HCT116 (cell line): ENCODE measurements around the gene HOXB1. TPM values are rescaled to one million over a fixed set of nuclear protein-coding genes. Genes with fewer than 3 reads are reported as not detected.

Source experiments
- ATAC-seq: fragments of 200-7000 bp; cut with Tn5 transposase; 2 replicates; pipeline ENCODE4 v1.9.1; 2020; ENCODE audit warnings: mild to moderate bottlenecking, moderate library complexity
- BruUV-seq: library from RNA; stranded (reverse); fragments of 400-500 nt; replicated peaks from 2 replicates; lab custom pipeline; 2021; lab: Mats Ljungman, UMichigan
- CTCF ChIA-PET: fragments of 300-600 bp; sonication (Branson Sonifier 250); formaldehyde crosslinking; loops from one replicate; lab custom pipeline; 2021; ENCODE audit warnings: antibody characterized with exemption; lab: Charles Lee
- POLR2A ChIA-PET: fragments of 300-600, 350-600 bp; sonication (Branson Sonifier 250); formaldehyde crosslinking; loops from one replicate; lab custom pipeline; 2021; ENCODE audit warnings: antibody characterized with exemption; lab: Charles Lee
- RAD21 ChIA-PET, 2 experiments: fragments of 300-600 bp; sonication (Branson Sonifier 250); formaldehyde crosslinking; loops; one replicate each; lab custom pipeline; 2023; ENCODE audit warnings: low total read pairs in 2 of 2; ENCODE audit not compliant: uncharacterized antibody in 2 of 2, unreplicated experiment in 2 of 2, low non-redundant PET in 1 of 2; lab: Charles Lee
- DNase-seq: peaks from one replicate; pipeline ENCODE4 v3.0.0-alpha.2; 2010; ENCODE audit warnings: low read depth, low spot score
- H2AFZ ChIP-seq: fragments of 200-600 bp; shearing (Covaris generic), sonication (generic); 2 replicates; pipeline ENCODE4 v1.6.1; 2017; ENCODE audit warnings: low read depth, mixed run types, mixed read lengths, antibody characterized with exemption, low read length; ENCODE audit not compliant: poor library complexity, severe bottlenecking
- H3K27ac ChIP-seq: 2 replicates; pipeline ENCODE4 v1.5.1; 2012; ENCODE audit warnings: low read depth, low read length
- H3K27me3 ChIP-seq: fragments of 200-600 bp; sonication (generic); 2 replicates; pipeline ENCODE4 v1.6.1; 2016; ENCODE audit warnings: mixed run types, low read length, mixed read lengths; ENCODE audit not compliant: insufficient read depth
- H3K36me3 ChIP-seq, 2 experiments: fragments of 200-500 bp in 1 of 2; fragments of 200-600 bp in 1 of 2; sonication (Bioruptor generic) in 1 of 2; sonication (generic) in 1 of 2; 2 replicates each; pipeline versions ENCODE4 v1.5.1 to v1.6.1; 2014 to 2016; ENCODE audit warnings: low read length in 2 of 2, inconsistent platforms in 1 of 2, mixed read lengths in 1 of 2, mixed run types in 1 of 2; ENCODE audit not compliant: insufficient read depth in 2 of 2, control insufficient read depth in 1 of 2
- H3K4me1 ChIP-seq, 2 experiments: fragments of 200-600 bp in 1 of 2; sonication (generic) in 1 of 2; 2 replicates each; pipeline versions ENCODE4 v1.5.1 to v1.6.1; 2012 to 2017; ENCODE audit warnings: low read length in 2 of 2, inconsistent platforms in 1 of 2, mild to moderate bottlenecking in 1 of 2, mixed read lengths in 1 of 2, mixed run types in 1 of 2, moderate library complexity in 1 of 2; ENCODE audit not compliant: insufficient read depth in 2 of 2, control insufficient read depth in 1 of 2
- H3K4me2 ChIP-seq: fragments of 200-600 bp; sonication (generic); 2 replicates; pipeline ENCODE4 v1.6.1; 2017; ENCODE audit warnings: mixed run types, low read length, mixed read lengths
- H3K4me3 ChIP-seq, 2 experiments: fragments of 200-600 bp in 1 of 2; sonication (generic) in 1 of 2; replicated peaks in 1 of 2; 2 replicates each; pipeline ENCODE4 v1.5.1; 2011 to 2016; ENCODE audit warnings: low read length in 2 of 2, control low read depth in 1 of 2, low read depth in 1 of 2, mild to moderate bottlenecking in 1 of 2, mixed read lengths in 1 of 2, mixed run types in 1 of 2
- H3K79me2 ChIP-seq: fragments of 200-600 bp; sonication (generic); 2 replicates; pipeline ENCODE4 v1.6.1; 2017; ENCODE audit warnings: mild to moderate bottlenecking, mixed run types, low read length, moderate library complexity, mixed read lengths; ENCODE audit not compliant: insufficient read depth
- H3K9ac ChIP-seq: fragments of 200-600 bp; sonication (generic); 2 replicates; pipeline ENCODE4 v1.6.1; 2016; ENCODE audit warnings: low read length, mixed read lengths
- H3K9me2 ChIP-seq: fragments of 200-600 bp; sonication (generic), shearing (Covaris generic); 2 replicates; pipeline ENCODE4 v1.6.1; 2017; ENCODE audit warnings: mixed run types, mild to moderate bottlenecking, moderate library complexity; ENCODE audit not compliant: insufficient read depth
- H3K9me3 ChIP-seq, 2 experiments: fragments of 200-500 bp in 1 of 2; fragments of 200-600 bp in 1 of 2; sonication (Bioruptor generic) in 1 of 2; sonication (generic) in 1 of 2; 2 replicates each; pipeline ENCODE4 v1.6.1; 2014 to 2017; ENCODE audit warnings: low read length in 2 of 2, mixed read lengths in 2 of 2, inconsistent platforms in 1 of 2, low read depth in 1 of 2, mild to moderate bottlenecking in 1 of 2, mixed run types in 1 of 2, moderate library complexity in 1 of 2; ENCODE audit not compliant: control insufficient read depth in 1 of 2, insufficient read depth in 1 of 2
- H4K20me1 ChIP-seq: fragments of 200-600 bp; sonication (generic), shearing (Covaris generic); 2 replicates; pipeline ENCODE4 v1.6.1; 2017; ENCODE audit warnings: mixed run types, mild to moderate bottlenecking, moderate library complexity; ENCODE audit not compliant: insufficient read depth
- ATF3 ChIP-seq: IDR thresholded peaks from 2 replicates; pipeline ENCODE4 v1.6.1; 2012
- CBX3 ChIP-seq: IDR thresholded peaks from 2 replicates; pipeline ENCODE4 v1.6.1; 2012; ENCODE audit warnings: low read depth
- CEBPB ChIP-seq: IDR thresholded peaks from 2 replicates; pipeline ENCODE4 v1.6.1; 2012; ENCODE audit warnings: low read depth
- CTCF ChIP-seq, 3 experiments: fragments of 200-600 bp in 1 of 3; sonication (generic) in 1 of 3; IDR thresholded peaks in 2 of 3; conservative IDR thresholded peaks in 1 of 3; 2 replicates each; pipeline ENCODE4 v1.5.1; 2012 to 2017; ENCODE audit warnings: low read depth in 2 of 3, low read length in 2 of 3, antibody characterized with exemption in 1 of 3, borderline replicate concordance in 1 of 3, control low read depth in 1 of 3, mild to moderate bottlenecking in 1 of 3, mixed read lengths in 1 of 3, mixed run types in 1 of 3, moderate library complexity in 1 of 3; ENCODE audit not compliant: insufficient read depth in 1 of 3
- EGR1 ChIP-seq: IDR thresholded peaks from 2 replicates; pipeline ENCODE4 v1.6.1; 2012; ENCODE audit warnings: low read depth
- EZH2 ChIP-seq: fragments of 200-600 bp; sonication (generic); IDR thresholded peaks from 2 replicates; pipeline ENCODE4 v1.6.1; 2017; ENCODE audit warnings: antibody characterized with exemption, mixed run types
- EZH2phosphoT487 ChIP-seq: fragments of 200-600 bp; IDR thresholded peaks from 2 replicates; pipeline ENCODE4 v1.6.1; 2018; ENCODE audit warnings: antibody characterized with exemption, borderline replicate concordance
- JUND ChIP-seq: IDR thresholded peaks from 2 replicates; pipeline ENCODE4 v1.6.1; 2012
- POLR2AphosphoS5 ChIP-seq: IDR thresholded peaks from 2 replicates; pipeline ENCODE4 v1.6.1; 2011; ENCODE audit warnings: mild to moderate bottlenecking, low read depth, low read length, moderate library complexity
- REST ChIP-seq: IDR thresholded peaks from 2 replicates; pipeline ENCODE4 v1.6.1; 2012; ENCODE audit warnings: low read depth
- SP1 ChIP-seq: IDR thresholded peaks from 2 replicates; pipeline ENCODE4 v1.6.1; 2012; ENCODE audit warnings: low read depth
- SRF ChIP-seq: IDR thresholded peaks from 2 replicates; pipeline ENCODE4 v1.6.1; 2012; ENCODE audit warnings: low read depth
- YY1 ChIP-seq: IDR thresholded peaks from 2 replicates; pipeline ENCODE4 v1.6.1; 2011; ENCODE audit warnings: low read length, low read depth, moderate library complexity, mild to moderate bottlenecking; ENCODE audit not compliant: insufficient replicate concordance; ENCODE audit errors: extremely low read depth
- ZFX ChIP-seq: fragments of 450-650 bp; IDR thresholded peaks from 2 replicates; pipeline ENCODE4 v1.6.1; 2017
- ZNF274 ChIP-seq: fragments of 200-500 bp; sonication (Bioruptor generic); IDR thresholded peaks from 2 replicates; pipeline ENCODE4 v1.6.1; 2014; ENCODE audit warnings: mild to moderate bottlenecking, low read depth, low read length, inconsistent platforms
- intact Hi-C: fragments of 100-400 bp; cut with micrococcal nuclease; formaldehyde crosslinking; loops from 2 replicates; pipeline ENCODE4 v1.10.0; 2022
- total RNA-seq: library from RNA; stranded (reverse); gene quantifications from one replicate; pipeline ENCODE4 v1.2.1, GENCODE V29; 2021; ENCODE audit not compliant: unreplicated experiment

Gene HOXB1
- total RNA-seq, 1 experiment from 2014 or later: not detected

- no peak overlapping the region for H3K27ac ChIP-seq
- DNase-seq (no peak), ATAC-seq (no peak)
- H3K9me3 ChIP-seq: no peaks in the 10 kb centered on the region
- TF ChIP-seq CTCF (IDR thresholded peaks at IDR 0.05 in 2 of 3, conservative IDR thresholded peaks at IDR 0.05 in 1 of 3; ENCODE audit: borderline replicate concordance in 1 of 3, insufficient read depth in 1 of 3, low read depth in 2 of 3, low read length in 2 of 3) (no peak), CEBPB (no peak), POLR2AphosphoS5 (no peak), ZFX (no peak), EZH2 (no peak), EZH2phosphoT487 (no peak), SRF (no peak), CBX3 (no peak), YY1 (no peak), JUND (no peak), EGR1 (no peak), ATF3 (no peak), SP1 (no peak), REST (no peak), ZNF274 (no peak)
- H3K79me2 ChIP-seq: no peaks in the 10 kb centered on the region; the same call in 1 of the 2 replicates
- no peaks in the 10 kb centered on the region for H3K9me2 ChIP-seq
- ChIA-PET POLR2A (no interaction called here), CTCF (no interaction called here), RAD21 (no interaction called here)
- no peaks in the 10 kb centered on the region for H3K36me3 ChIP-seq
- H3K4me3 ChIP-seq: no peak overlapping the region
- H3K9ac ChIP-seq: no peak overlapping the region
- intact Hi-C loops: no loop called here
- no peaks in the 10 kb centered on the region for H4K20me1 ChIP-seq
- no peak overlapping the region for H2AFZ ChIP-seq
- H3K4me2 ChIP-seq: no peak overlapping the region
- no peaks in the 10 kb centered on the region for H3K27me3 ChIP-seq
- peaks cover 0 to 4% of the 10 kb centered on the region in 2 experiments; a peak in 1 of 4 replicates for H3K4me1 ChIP-seq
- BruUV-seq: no TSS peak
Observed at GRCh38 chr17:48558831-48559121, 28.0 kb upstream of the HOXB1 start.
